Stomach (tissue), 4 donors: ENCODE measurements around the gene TOMM22.

Experiments used
- CTCF ChIP-seq, 7 experiments: fragments of 450-650 bp in 4 of 7; fragments of 200-600 bp in 3 of 7; sonication (generic) in 3 of 7; IDR thresholded peaks; one replicate each; pipeline ENCODE4 v1.5.1; 2016 to 2019; ENCODE audit warnings: antibody characterized with exemption in 7 of 7, control low read depth in 2 of 7, mild to moderate bottlenecking in 1 of 7
- EP300 ChIP-seq: sonication (generic); formaldehyde crosslinking; IDR thresholded peaks from one replicate; pipeline ENCODE4 v1.6.1; 2017; ENCODE audit warnings: antibody characterized with exemption
- POLR2A ChIP-seq, 4 donors: fragments of 450-650 bp; IDR thresholded peaks; one replicate each; pipeline ENCODE4 v1.6.1; 2016; ENCODE audit warnings: antibody characterized with exemption in 4 of 4, control low read depth in 2 of 4, mild to moderate bottlenecking in 1 of 4, moderate library complexity in 1 of 4
- POLR2AphosphoS5 ChIP-seq, 3 donors: sonication (generic); formaldehyde crosslinking; IDR thresholded peaks; one replicate each; pipeline ENCODE4 v1.6.1; 2016; ENCODE audit warnings: antibody characterized with exemption in 3 of 3

- TF ChIP-seq CTCF (IDR thresholded peaks at IDR 0.05) (no peak), POLR2AphosphoS5 (IDR thresholded peaks at IDR 0.05) (no peak), EP300 (no peak), POLR2A (IDR thresholded peaks at IDR 0.05) (no peak)
These were observed 50.0 kb downstream of the TOMM22 start for GRCh38 chr22:38731703-38732161.
